NCI-H1092 treated with DMSO at 0.1 percent for 48 hours (cell line): ENCODE data around the gene HOXD8.

Experiments used
- DNase-seq: peaks from one replicate; lab custom pipeline; 2025; lab: John Stamatoyannopoulos, UW

HOXD8 gene

GRCh38 chr2:176174382-176174823 is 44.9 kb downstream of the HOXD8 start:
- DNase-seq: no peak

DNA sequence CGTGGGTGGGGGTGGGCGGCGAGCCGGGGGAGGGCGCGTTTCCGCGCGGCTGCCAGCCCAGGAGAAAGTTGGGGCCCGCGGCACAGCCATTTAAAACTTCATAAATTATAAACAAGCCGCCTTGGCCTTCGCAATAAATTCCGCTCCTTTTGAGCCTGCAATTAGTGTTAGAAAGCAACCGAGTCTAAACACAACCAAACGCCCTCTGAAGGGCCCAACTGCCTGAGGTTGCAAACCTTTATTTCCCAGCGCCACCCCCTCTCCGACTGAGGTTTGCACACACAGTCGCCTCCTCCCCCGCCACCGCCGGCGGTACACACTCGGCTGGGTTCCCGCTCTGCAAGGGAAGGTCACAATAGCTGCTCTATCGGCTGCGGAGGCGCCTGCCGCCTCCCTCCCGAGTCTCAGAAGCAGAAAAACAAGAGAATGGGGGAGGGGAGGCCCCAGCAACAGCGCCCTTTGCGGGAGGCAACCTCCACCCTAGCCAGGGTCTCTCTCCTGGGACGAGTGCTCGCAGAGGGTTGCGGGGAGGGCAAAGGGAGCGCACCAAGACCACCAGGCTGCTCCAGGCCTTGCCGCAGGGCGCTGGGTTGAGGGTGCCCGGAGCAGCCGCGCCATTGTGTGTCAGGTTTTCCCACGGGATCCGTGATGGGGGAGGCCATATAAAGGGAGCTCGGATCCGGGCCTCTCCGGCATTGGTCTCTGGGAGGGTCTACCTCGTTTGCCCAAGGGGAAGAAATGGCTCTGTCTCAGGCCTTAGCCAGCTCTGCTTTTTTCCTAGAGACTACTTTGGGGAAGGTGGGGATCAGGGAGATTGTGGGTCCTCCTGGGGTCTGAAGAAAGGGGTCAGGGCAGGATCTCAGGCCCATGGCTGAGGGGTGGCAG is 45.6 kb downstream of the HOXD8 start:
- DNase-seq: no peak

DNA sequence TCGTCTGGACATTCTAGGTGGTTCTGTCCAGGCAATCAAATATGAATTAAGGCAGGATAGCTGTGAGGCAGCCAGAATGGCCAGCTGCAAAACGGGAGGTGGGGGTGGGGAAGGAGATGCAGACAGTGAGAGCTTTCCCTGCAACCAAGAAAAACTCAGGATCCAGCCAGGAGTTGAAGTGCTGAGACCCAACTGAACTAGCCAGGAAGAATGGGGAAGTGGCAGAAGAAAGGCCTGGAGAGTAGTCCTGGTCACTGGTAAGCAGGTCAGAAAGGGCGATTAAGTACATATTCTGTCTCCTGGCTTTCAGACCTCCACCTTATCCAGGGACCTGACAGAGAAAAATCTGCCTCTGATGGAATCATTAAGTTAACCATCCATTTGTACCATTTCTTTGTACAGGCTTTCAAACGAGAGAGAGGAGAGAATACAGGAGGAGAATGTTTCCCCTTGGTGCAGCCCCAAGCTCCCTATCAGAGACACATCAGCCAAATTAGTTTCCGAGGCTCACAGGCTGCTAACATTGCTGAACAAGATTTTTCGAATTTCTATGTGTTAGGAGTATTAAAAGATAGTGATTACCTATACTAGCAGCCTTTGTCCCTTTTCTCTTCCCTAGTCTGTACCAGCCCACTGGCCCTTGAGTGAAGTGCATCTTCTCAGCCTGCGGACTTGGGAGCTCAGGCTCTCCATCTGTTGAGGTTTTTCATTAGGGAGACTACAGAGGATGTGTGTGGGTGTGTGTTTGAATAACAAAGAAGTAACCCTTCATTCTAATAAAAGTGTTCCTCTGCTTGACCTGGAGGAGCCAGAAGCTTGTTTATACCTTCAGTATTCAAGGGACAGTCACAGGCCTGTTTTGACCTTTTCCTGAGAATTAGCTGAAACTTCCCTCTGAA is 46.5 kb downstream of the HOXD8 start:
- no peak for DNase-seq

GRCh38 chr2:176177580-176178037 is 48.1 kb downstream of the HOXD8 start:
- no peak for DNase-seq

DNA sequence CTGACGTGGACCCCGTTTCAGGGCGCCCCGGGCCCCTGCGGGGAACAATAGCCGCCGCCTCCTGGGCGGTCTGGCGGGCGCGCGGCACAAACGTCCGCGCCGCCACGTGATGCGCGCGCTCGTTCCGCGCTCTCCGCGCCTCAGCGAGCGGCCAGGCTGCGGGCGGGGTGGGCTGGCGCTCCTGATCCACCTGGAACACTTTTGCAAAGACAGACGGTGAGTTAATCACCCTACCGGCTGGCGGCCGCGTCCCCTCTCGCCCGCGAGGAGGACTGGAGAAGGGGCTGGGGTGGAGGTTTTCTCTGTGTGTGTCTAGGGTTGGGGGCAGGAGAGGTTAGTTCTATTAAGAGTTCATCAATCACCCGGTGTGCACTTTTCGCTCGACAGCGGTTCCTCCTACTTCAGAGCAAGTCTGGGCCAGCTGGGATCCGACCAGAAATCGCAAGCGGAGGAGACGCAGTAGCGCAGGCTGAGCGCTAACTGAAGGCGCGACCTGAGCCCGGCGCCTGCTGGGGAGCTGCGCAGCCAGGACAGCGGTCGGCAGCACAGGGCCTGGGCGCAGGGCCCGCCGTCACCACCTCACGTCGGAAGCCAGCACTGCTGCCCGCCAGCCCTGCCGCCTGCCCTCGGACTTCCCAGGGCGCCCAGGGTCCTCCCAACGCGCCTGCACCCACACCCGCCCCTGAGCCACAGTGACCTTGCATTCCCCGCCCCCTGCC is 48.7 kb downstream of the HOXD8 start:
- no peak for DNase-seq

- DNase-seq: no peak
Measured at GRCh38 chr2:176178757-176179295, 49.3 kb downstream of the HOXD8 start.

- no peak for DNase-seq
Measured at GRCh38 chr2:176181551-176181950, 52.0 kb downstream of the HOXD8 start.
